ENCODE measurements around the gene SLC43A1.

SLC43A1 gene

GRCh38 chr11:57440744-57441414 is 74.6 kb downstream of the SLC43A1 start:
- no peak for DNase-seq (ENCODE audit: low spot score)
- no peak for TF ChIP-seq CTCF (IDR thresholded peaks at IDR 0.05; ENCODE audit: extremely low read depth, missing control alignments)

GRCh38 chr11:57439786-57440185 is 75.7 kb downstream of the SLC43A1 start:
- DNase-seq (ENCODE audit: low spot score), result no peak
- TF ChIP-seq CTCF (IDR thresholded peaks at IDR 0.05; ENCODE audit: extremely low read depth, missing control alignments), result no peak

- no peak for TF ChIP-seq CTCF (IDR thresholded peaks at IDR 0.05; ENCODE audit: extremely low read depth, missing control alignments)
- no peak for DNase-seq (ENCODE audit: low spot score)
Measured at GRCh38 chr11:57438345-57439285, 76.9 kb downstream of the SLC43A1 start.

GRCh38 chr11:57436031-57436430 is 79.5 kb downstream of the SLC43A1 start:
- DNase-seq (ENCODE audit: low spot score), result no peak
- TF ChIP-seq CTCF (IDR thresholded peaks at IDR 0.05; ENCODE audit: extremely low read depth, missing control alignments), result no peak

- TF ChIP-seq CTCF (IDR thresholded peaks at IDR 0.05; ENCODE audit: extremely low read depth, missing control alignments), result no peak
- DNase-seq (ENCODE audit: low spot score), result no peak
Measured at GRCh38 chr11:57434640-57435546, 80.6 kb downstream of the SLC43A1 start.

Measured in GM20000 (cell line).